OCI-LY1 (cell line): ENCODE results near the gene KRT20.
"Not testable (repeated sequence)": the region's sequence is repeated elsewhere in the genome, so short reads cannot be mapped to it uniquely, and the experiment has no call there.

ENCODE experiments used
- H2AFZ ChIP-seq: fragments of 200-600 bp; sonication (generic), shearing (Covaris generic); 2 replicates; pipeline ENCODE4 v1.6.0; 2014; ENCODE audit warnings: antibody characterized with exemption, mild to moderate bottlenecking, low read length
- H3F3A ChIP-seq: fragments of 200-600 bp; sonication (generic), shearing (Covaris generic); 2 replicates; pipeline ENCODE4 v1.6.0; 2014; ENCODE audit warnings: mild to moderate bottlenecking, antibody characterized with exemption, low read length, moderate library complexity; ENCODE audit not compliant: insufficient read depth
- H3K27ac ChIP-seq: fragments of 200-600 bp; sonication (generic); 2 replicates; pipeline ENCODE4 v1.5.1; 2014; ENCODE audit warnings: low read length, mixed run types, mild to moderate bottlenecking, low read depth; ENCODE audit not compliant: poor library complexity, severe bottlenecking
- H3K27me3 ChIP-seq: fragments of 200-600 bp; sonication (generic); 2 replicates; pipeline ENCODE4 v1.6.0; 2014; ENCODE audit warnings: antibody characterized with exemption, mild to moderate bottlenecking, low read length, moderate library complexity; ENCODE audit not compliant: insufficient read depth
- H3K36me3 ChIP-seq: fragments of 200-600 bp; sonication (generic); 2 replicates; pipeline ENCODE4 v1.6.1; 2014; ENCODE audit warnings: mild to moderate bottlenecking, antibody characterized with exemption, low read length, moderate library complexity, mixed read lengths; ENCODE audit not compliant: insufficient read depth
- H3K4me1 ChIP-seq: fragments of 200-600 bp; sonication (generic); 2 replicates; pipeline ENCODE4 v1.5.1; 2014; ENCODE audit warnings: mild to moderate bottlenecking, low read length, moderate library complexity; ENCODE audit not compliant: insufficient read depth, severe bottlenecking
- H3K4me2 ChIP-seq: fragments of 200-600 bp; sonication (generic), shearing (Covaris generic); 2 replicates; pipeline ENCODE4 v1.6.1; 2014; ENCODE audit warnings: low read length
- H3K4me3 ChIP-seq: fragments of 200-600 bp; sonication (generic); 2 replicates; pipeline ENCODE4 v1.5.1; 2014; ENCODE audit warnings: low read length, low read depth, mild to moderate bottlenecking, mixed read lengths; ENCODE audit not compliant: poor library complexity, severe bottlenecking
- H3K79me2 ChIP-seq: fragments of 200-600 bp; shearing (Covaris generic); 2 replicates; pipeline ENCODE4 v1.6.1; 2016; ENCODE audit warnings: mixed run types, low read length, mixed read lengths; ENCODE audit not compliant: insufficient read depth
- H3K9ac ChIP-seq: fragments of 200-600 bp; sonication (generic), shearing (Covaris generic); 2 replicates; pipeline ENCODE4 v1.6.1; 2014; ENCODE audit warnings: mild to moderate bottlenecking, low read length, mixed read lengths
- H3K9me2 ChIP-seq: fragments of 200-600 bp; sonication (generic), shearing (Covaris generic); 2 replicates; pipeline ENCODE4 v1.6.1; 2014; ENCODE audit warnings: low read depth, mild to moderate bottlenecking, low read length, mixed read lengths
- H3K9me3 ChIP-seq: fragments of 200-600 bp; shearing (Covaris generic); 2 replicates; pipeline ENCODE4 v1.6.1; 2014; ENCODE audit warnings: low read length, mixed read lengths
- H4K20me1 ChIP-seq: fragments of 200-600 bp; sonication (generic), shearing (Covaris generic); 2 replicates; pipeline ENCODE4 v1.6.0; 2016; ENCODE audit warnings: mild to moderate bottlenecking, low read length; ENCODE audit not compliant: insufficient read depth
- CTCF ChIP-seq: fragments of 200-600 bp; sonication (generic), shearing (Covaris generic); IDR thresholded peaks from 2 replicates; pipeline ENCODE4 v1.5.1; 2017; ENCODE audit warnings: mild to moderate bottlenecking, antibody characterized with exemption, low read length, moderate library complexity, mixed read lengths
- EZH2 ChIP-seq: fragments of 200-600 bp; sonication (generic), shearing (Covaris generic); IDR thresholded peaks from 2 replicates; pipeline ENCODE4 v1.8.0; 2017; ENCODE audit warnings: borderline replicate concordance, mixed run types, mild to moderate bottlenecking, antibody characterized with exemption, low read length, moderate library complexity, mixed read lengths

Gene KRT20

GRCh38 chr17:40859536-40859935 is 25.5 kb downstream of the KRT20 start:
- no peak overlapping the region for H3K4me3 ChIP-seq

GRCh38 chr17:40858667-40859066 is 26.4 kb downstream of the KRT20 start:
- not testable (repeated sequence) for H4K20me1 ChIP-seq, H3K9me3 ChIP-seq, H3K79me2 ChIP-seq, H3K36me3 ChIP-seq, H3K9ac ChIP-seq, H3K27ac ChIP-seq, H3K4me3 ChIP-seq, H3K9me2 ChIP-seq, H3K27me3 ChIP-seq, H2AFZ ChIP-seq, H3K4me1 ChIP-seq, H3K4me2 ChIP-seq, H3F3A ChIP-seq

More at GRCh38 chr17:40859536-40859935, 25.5 kb downstream of the KRT20 start:
- Histone ChIP-seq H3K27me3 (no peaks in the 10 kb centered on the region), H3K9me2 (no peaks in the 10 kb centered on the region), H3K27ac (no peak overlapping the region), H3K36me3 (no peaks in the 10 kb centered on the region), H3K79me2 (no peaks in the 10 kb centered on the region), H3K9me3 (no peaks in the 10 kb centered on the region), H3K4me2 (no peak overlapping the region), H3K4me1 (no peaks in the 10 kb centered on the region), H3F3A (no peaks in the 10 kb centered on the region), H2AFZ (no peak overlapping the region), H4K20me1 (no peaks in the 10 kb centered on the region), H3K9ac (no peak overlapping the region)
- TF ChIP-seq EZH2 = no peak
- no peak for TF ChIP-seq CTCF

DNA sequence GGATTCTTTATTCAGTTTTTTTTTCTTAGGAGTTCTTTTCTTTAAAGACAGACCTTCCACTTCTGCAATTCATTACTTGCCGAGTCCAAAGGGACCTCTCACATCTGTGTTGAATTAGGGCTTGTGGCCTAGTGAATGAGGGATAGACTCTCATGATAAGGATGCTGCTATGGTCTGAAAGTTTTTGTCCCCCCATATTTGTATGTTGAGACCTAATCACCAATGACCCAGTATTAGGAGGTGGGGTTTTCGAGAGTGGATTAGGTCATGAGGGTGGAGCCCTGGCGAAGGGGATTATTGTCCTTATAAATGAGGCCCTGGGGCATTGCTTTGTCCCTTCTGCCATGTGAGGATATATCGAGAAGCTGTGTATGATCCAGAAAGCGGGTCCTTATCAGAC is 27.5 kb downstream of the KRT20 start:
- Histone ChIP-seq H4K20me1 (no peaks in the 10 kb centered on the region), H3K27me3 (no peaks in the 10 kb centered on the region), H3K4me1 (no peaks in the 10 kb centered on the region), H3K79me2 (no peaks in the 10 kb centered on the region), H3K9me2 (no peaks in the 10 kb centered on the region), H2AFZ (no peak overlapping the region), H3K9ac (no peak overlapping the region), H3K9me3 (no peaks in the 10 kb centered on the region), H3F3A (no peaks in the 10 kb centered on the region), H3K4me3 (no peak overlapping the region), H3K36me3 (no peaks in the 10 kb centered on the region), H3K4me2 (no peak overlapping the region), H3K27ac (no peak overlapping the region)
- TF ChIP-seq EZH2 (no peak), CTCF (no peak)

DNA sequence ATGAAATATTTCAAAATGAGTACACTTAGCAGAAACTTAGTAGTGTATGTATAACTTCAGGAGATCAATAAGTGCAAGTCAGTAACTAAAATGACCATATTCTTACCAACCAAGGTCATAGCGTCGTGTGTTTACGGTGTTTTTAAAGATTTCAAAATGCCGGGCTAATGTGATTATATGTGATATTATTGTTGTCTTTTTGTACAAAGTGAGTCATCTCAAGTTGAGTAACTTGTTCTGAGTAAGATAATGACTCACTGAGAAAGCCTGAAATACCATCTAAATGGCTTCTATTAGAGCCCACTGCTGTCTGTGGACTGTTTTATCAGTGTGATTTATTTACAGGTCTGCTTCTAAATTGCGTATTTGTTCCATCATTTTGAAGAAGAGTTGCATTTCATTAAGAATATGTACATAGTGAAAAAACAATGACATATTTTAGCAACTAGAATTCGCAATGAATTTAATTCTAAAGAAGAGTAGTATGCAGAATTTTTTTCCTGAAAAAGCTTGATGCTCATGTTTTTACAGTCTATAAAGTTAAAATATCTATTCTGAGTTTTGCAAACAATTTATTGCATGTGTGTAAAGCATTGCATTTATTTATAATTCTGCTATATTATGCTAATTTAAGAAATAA is 30.7 kb downstream of the KRT20 start:
- H4K20me1 ChIP-seq = no peaks in the 10 kb centered on the region
- H3K9ac ChIP-seq = no peak overlapping the region
- H3K27me3 ChIP-seq = no peaks in the 10 kb centered on the region; the same call in 1 of the 2 replicates
- H3K9me2 ChIP-seq = no peaks in the 10 kb centered on the region
- H3K27ac ChIP-seq = no peak overlapping the region
- no peaks in the 10 kb centered on the region for H3K79me2 ChIP-seq
- no peak overlapping the region for H3K4me2 ChIP-seq
- H3F3A ChIP-seq = no peaks in the 10 kb centered on the region
- TF ChIP-seq EZH2 (no peak), CTCF (no peak)
- H3K4me3 ChIP-seq = no peak overlapping the region
- H3K4me1 ChIP-seq = no peaks in the 10 kb centered on the region
- no peak overlapping the region for H2AFZ ChIP-seq
- H3K36me3 ChIP-seq = no peaks in the 10 kb centered on the region
- no peaks in the 10 kb centered on the region for H3K9me3 ChIP-seq
